NCI-H146 (cell line): ENCODE data around the gene CPNE4.
"Not testable (repeated sequence)": the region's sequence is repeated elsewhere in the genome, so short reads cannot be mapped to it uniquely, and the experiment has no call there.

ENCODE experiments used
- DNase-seq: peaks from one replicate; lab custom pipeline; 2025; lab: John Stamatoyannopoulos, UW

CPNE4 gene

DNA sequence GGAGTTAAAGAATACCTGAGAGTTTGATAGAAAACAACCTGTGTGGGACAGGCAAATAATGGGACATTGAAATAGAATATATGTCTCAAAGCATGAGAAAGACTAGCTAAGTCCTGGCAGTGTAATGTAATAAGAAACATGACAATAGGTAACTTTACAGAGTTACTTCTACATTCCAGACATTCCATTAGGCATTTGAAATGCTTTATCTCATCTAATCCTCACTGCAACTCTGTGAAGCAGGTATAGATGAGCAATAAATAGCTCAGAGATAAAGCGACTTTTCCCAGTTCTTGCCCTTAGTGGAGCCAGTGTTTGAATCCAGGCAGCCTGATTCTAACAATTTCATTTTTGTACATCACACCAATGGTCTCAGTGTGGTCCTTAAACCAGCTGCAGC, 76.8 kb downstream of the CPNE4 start:
- no peak for DNase-seq

- DNase-seq = no peak
These were observed 77.3 kb downstream of the CPNE4 start for GRCh38 chr3:131957511-131957910.

- no peak for DNase-seq
These were observed 86.0 kb downstream of the CPNE4 start for GRCh38 chr3:131948806-131949205.

DNA sequence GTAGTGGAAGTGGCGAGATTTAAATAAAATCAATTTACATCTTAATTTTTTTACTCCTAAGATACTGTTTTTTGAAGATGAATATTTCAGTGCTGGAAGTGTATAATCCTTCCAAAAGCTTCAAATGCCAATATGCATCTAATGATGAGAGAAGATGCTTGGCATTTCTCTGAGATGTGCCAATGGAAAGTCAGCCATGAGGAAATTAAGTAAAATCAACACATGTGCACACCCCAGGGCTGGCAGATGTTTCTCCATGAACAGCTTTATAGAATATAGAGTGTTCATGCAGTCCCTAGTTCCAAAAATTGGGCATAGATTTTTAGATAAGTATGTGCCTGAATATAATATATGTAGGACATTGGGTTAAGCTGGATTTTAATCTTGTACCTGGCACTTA, 90.1 kb downstream of the CPNE4 start:
- DNase-seq = no peak

DNA sequence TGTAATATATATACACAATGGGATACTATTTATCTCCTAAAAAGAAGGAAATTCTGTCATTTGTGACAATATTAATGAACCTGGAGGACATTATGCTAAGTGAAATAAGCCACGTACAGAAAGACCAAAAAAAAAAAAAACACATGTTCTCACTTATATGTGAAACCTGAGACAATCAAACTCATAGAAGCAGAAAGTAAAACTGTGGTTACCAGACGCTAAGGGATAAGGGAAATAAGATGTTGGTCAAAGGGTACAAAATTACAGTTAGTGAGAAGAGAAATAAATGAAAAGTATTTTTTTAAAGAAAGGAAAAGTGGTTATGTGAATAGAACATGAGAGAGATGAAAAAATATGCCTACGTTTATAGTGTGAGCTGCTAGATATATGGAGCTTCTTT, 101.1 kb downstream of the CPNE4 start:
- no peak for DNase-seq

- DNase-seq = no peak
These were observed 106.2 kb downstream of the CPNE4 start for GRCh38 chr3:131928593-131928992.

- DNase-seq = no peak
These were observed 109.2 kb downstream of the CPNE4 start for GRCh38 chr3:131925571-131925970.

DNA sequence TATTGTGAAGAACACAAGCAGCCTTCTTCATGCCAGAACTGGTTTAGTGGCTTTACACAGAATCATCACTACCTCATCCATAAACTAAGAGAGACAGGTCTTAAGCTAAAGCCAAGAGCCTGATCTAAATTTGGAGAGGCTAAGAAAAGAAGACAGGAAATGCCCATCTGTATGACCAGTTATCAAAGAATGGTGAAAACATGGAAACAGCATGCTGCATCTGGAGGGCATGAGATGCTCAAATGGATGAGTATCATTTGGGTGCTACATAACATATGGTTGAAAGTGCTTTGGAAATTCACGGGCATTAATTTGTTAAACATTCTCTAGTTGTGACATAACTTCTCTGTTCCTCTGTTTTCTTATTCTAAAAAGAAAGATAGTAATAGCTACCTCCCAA, 112.5 kb downstream of the CPNE4 start:
- DNase-seq = no peak

GRCh38 chr3:131917006-131917405, 117.8 kb downstream of the CPNE4 start:
- DNase-seq = no peak

GRCh38 chr3:131914090-131914691, 120.6 kb downstream of the CPNE4 start:
- no peak for DNase-seq

GRCh38 chr3:131912255-131912654, 122.6 kb downstream of the CPNE4 start:
- no peak for DNase-seq

GRCh38 chr3:131907796-131908195, 127.0 kb downstream of the CPNE4 start:
- no peak for DNase-seq

DNA sequence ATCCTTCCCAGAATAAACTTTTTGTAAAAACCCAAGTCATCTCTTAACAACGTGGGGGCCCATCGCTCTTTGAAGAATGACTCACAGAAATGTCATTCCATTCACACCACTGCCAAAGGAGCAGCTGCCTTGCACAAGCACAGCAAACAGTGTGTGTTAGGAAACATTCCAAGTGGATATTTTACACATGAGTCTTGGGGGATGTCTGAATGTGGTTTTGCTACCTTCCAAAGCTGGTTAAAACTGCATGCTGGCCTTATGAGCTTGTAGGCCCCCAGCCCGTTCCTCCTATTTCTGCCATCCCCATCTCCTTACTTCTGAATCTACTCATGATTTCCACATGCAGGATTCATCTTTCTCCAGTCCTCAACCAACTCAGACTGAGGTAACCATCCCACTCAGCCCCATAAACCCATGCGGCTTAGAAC, 130.8 kb downstream of the CPNE4 start:
- DNase-seq = no peak

GRCh38 chr3:131901686-131902085, 133.1 kb downstream of the CPNE4 start:
- no peak for DNase-seq

GRCh38 chr3:131900891-131901290, 133.9 kb downstream of the CPNE4 start:
- no peak for DNase-seq

GRCh38 chr3:131899021-131899420, 135.8 kb downstream of the CPNE4 start:
- no peak for DNase-seq

DNA sequence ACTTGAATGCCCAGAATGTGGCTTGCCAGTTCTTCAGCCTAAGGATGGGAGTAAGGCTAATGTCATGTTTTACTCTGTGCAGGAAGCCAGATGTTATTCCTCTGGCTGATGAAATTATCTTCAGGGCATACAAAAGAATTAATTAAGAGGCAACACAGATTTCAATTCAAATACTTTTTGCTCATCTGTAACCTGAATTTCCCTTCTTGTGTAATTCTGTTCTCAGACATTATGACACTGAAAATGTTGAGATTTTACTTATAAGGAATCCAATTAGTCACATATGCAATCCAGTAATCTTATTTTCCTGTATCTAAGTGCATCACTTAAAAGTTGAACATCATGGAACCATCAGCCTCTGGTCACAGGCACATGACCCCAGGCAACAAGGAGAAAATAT, 136.5 kb downstream of the CPNE4 start:
- DNase-seq = no peak

DNA sequence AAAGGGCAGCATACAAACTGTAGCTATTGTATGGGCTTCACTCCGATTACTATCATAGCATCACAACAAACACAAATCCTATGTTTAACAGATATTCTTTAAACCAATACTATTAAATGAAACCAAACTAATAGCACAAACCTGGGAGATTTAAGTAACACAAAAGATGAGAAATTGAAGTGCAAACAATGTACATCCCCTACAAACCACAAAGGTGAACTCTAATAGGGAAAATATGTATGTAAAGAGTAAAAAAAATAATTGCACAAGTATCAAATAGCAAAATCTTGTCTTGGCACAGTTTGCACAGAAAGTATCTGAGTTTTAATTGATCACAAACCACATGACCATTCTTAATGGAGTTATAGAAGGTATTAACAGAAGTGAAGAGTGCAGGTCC, 138.5 kb downstream of the CPNE4 start:
- DNase-seq = no peak

GRCh38 chr3:131895766-131896165, 139.0 kb downstream of the CPNE4 start:
- DNase-seq = no peak

DNA sequence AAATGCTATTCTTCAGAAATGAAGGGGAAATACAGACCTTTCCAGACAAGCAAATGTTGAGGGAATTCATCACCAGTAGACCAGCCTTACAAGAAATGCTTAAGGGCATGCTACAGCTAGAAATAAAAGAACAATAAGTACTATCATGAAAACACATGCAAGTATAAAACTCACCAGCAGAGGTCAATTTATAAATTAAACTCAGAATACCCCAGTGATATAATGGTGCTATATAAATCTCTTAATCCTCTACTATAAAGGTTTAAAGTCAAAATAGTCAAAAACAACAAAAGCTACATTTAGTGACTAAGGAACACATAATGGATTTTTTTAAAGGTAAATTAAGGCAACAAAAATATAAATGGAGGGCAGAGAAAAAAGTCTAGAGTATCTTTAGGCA, 142.5 kb downstream of the CPNE4 start:
- no peak for DNase-seq

GRCh38 chr3:131885871-131886270, 148.9 kb downstream of the CPNE4 start:
- DNase-seq = not testable (repeated sequence)

DNA sequence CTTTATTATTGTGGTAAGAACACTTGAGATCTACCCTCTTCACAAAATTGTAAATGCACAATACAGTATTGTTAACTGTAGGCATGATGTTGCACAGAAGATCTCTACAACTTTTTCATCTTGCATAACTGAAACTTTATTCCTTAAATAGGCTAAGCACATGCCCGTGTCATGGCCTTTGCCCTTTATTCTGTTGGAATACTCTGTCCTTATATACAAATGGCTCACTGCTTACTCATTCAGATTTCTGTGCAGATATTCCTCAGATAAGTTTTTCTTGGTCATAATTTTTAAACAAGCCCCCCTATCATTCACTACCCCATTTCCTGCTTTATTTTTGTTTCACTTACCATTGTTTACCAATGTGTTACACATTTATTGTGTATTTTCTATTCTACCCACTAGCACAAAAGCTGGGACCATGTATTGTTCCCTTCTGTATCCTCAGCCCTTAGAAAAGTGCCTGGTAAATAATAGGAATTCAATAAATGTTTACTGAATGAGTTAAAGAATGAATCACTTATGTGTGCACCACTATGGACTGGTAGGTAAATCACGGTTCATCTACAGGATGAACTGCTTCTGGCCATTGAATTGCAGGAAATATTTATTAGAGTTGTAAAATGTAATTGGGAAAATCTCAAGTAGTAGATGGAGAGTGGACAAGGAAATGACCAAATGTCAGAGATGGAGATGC, 151.0 kb downstream of the CPNE4 start:
- DNase-seq = no peak

DNA sequence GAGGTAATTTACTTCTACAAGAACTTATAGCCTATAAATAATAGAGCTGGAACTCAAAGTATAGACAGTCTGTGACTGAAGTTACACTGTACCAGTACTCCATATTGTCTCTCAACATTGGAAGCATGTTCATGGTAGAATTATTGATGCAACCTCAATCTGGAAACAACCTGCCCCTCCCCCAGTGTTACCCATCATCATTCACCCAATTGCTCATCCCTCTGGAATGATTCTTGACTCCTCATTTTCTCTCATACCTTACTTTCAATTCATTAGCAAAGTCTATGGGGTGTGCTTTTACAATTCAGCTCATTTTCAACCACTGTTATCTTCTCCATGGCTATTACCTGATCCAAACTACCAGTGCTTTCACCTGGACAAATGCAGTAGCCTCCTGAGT, 151.7 kb downstream of the CPNE4 start:
- no peak for DNase-seq

- DNase-seq = no peak
These were observed 153.0 kb downstream of the CPNE4 start for GRCh38 chr3:131881777-131882176.
